HEK293 (cell line): ENCODE measurements around the gene FBXO10.

Experiments used
- KLF7 ChIP-seq: fragments of 450-650 bp; formaldehyde crosslinking; IDR thresholded peaks from 2 replicates; pipeline ENCODE4 v1.5.1; 2016; ENCODE audit warnings: missing biosample characterization, missing genetic modification characterization, borderline replicate concordance
- SETDB1 ChIP-seq: IDR thresholded peaks from one replicate; pipeline ENCODE4 v1.6.1; 2017; ENCODE audit warnings: mild to moderate bottlenecking, low read length, moderate library complexity, mixed read lengths; ENCODE audit not compliant: insufficient read length
- YY1 ChIP-seq: fragments of 450-650 bp; formaldehyde crosslinking; IDR thresholded peaks from 2 replicates; pipeline ENCODE4 v1.5.1; 2018; ENCODE audit warnings: missing biosample characterization, missing genetic modification characterization
- ZBTB21 ChIP-seq: fragments of 450-650 bp; formaldehyde crosslinking; IDR thresholded peaks from 2 replicates; pipeline ENCODE4 v1.5.1; 2017; ENCODE audit warnings: missing biosample characterization, missing genetic modification characterization
- ZNF23 ChIP-seq: fragments of 450-650 bp; formaldehyde crosslinking; IDR thresholded peaks from 2 replicates; pipeline ENCODE4 v1.5.1; 2016; ENCODE audit warnings: missing biosample characterization, missing genetic modification characterization, borderline replicate concordance
- ZNF274 ChIP-seq, 2 experiments: fragments of 200-500 bp in 1 of 2; fragments of 450-650 bp in 1 of 2; sonication (Bioruptor generic) in 1 of 2; formaldehyde crosslinking in 1 of 2; IDR thresholded peaks; 2 replicates each; pipeline versions ENCODE4 v1.5.1 to v1.6.1; 2014 to 2016; ENCODE audit warnings: borderline replicate concordance in 1 of 2, inconsistent platforms in 1 of 2, low read length in 1 of 2, missing biosample characterization in 1 of 2, missing genetic modification characterization in 1 of 2
- ZNF426 ChIP-seq: fragments of 450-650 bp; formaldehyde crosslinking; IDR thresholded peaks from 2 replicates; pipeline ENCODE4 v1.5.1; 2017; ENCODE audit warnings: missing biosample characterization, missing genetic modification characterization, mild to moderate bottlenecking, inconsistent platforms, moderate library complexity
- ZNF544 ChIP-seq: fragments of 450-650 bp; formaldehyde crosslinking; IDR thresholded peaks from 2 replicates; pipeline ENCODE4 v1.5.0; 2017; ENCODE audit warnings: missing biosample characterization, missing genetic modification characterization
- ZNF639 ChIP-seq: fragments of 450-650 bp; formaldehyde crosslinking; IDR thresholded peaks from 2 replicates; pipeline ENCODE4 v1.5.1; 2016; ENCODE audit warnings: missing biosample characterization, missing genetic modification characterization
- TF ChIP-seq, protein P1 (sequence below): fragments of 450-650 bp; formaldehyde crosslinking; IDR thresholded peaks from 2 replicates; pipeline ENCODE4 v1.5.1; 2016; ENCODE audit warnings: missing biosample characterization, missing genetic modification characterization
- TF ChIP-seq, protein P2 (sequence below): fragments of 450-650 bp; formaldehyde crosslinking; IDR thresholded peaks from 2 replicates; pipeline ENCODE4 v1.5.1; 2017; ENCODE audit warnings: missing biosample characterization, missing genetic modification characterization

DNA sequence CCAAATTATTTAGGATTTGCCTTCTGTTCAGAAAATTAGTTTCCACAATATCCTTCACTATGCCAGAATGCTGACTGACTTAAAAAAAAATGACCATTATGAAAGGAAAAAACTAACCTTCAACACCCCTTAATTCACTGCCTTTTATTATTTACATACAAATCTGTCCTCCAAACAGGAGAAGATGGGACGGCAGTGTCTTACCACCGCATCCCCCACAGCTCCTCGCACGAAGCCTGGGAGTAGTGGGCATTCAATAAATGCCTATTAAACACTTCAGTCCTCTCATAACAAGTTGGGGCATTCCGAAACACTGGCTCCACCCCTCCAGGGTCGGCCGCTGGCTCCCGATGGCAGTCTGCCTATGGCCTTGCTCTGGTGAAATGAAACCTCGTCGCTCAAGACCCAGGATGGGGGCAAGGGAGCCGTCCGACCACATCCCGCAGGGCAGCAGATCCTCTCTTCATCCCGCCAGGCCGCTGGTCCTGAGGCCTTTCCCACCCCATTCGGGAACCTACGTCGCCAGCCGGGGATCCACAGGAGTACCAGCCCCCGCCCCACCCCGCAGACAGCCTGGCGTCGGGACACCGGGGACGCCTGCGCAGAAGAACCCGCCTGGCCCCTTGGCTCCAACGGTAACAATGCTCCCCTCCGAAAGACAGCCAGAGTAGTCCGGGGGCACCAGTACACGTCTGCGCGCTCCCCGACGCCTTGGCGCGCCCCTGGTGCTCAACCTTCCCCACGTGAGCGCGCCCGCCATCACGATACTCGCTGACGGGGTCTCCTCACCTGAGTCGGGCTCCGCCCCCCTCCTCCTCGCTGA, 111.5 kb downstream of the FBXO10 start:
- TF ChIP-seq YY1 (tag by site-specific recombination) = no peak; the same call in 1 of the 2 replicates
- TF ChIP-seq ZNF274 (IDR thresholded peaks at IDR 0.05; ENCODE audit: low read length) = no peak
- no peak for TF ChIP-seq ZNF274 (tag by site-specific recombination; IDR thresholded peaks at IDR 0.05; ENCODE audit: borderline replicate concordance)
- no peak for TF ChIP-seq ZBTB21 (tag by site-specific recombination)
- no peak for TF ChIP-seq ZNF426 (tag by site-specific recombination)
- TF ChIP-seq, protein P1, sequence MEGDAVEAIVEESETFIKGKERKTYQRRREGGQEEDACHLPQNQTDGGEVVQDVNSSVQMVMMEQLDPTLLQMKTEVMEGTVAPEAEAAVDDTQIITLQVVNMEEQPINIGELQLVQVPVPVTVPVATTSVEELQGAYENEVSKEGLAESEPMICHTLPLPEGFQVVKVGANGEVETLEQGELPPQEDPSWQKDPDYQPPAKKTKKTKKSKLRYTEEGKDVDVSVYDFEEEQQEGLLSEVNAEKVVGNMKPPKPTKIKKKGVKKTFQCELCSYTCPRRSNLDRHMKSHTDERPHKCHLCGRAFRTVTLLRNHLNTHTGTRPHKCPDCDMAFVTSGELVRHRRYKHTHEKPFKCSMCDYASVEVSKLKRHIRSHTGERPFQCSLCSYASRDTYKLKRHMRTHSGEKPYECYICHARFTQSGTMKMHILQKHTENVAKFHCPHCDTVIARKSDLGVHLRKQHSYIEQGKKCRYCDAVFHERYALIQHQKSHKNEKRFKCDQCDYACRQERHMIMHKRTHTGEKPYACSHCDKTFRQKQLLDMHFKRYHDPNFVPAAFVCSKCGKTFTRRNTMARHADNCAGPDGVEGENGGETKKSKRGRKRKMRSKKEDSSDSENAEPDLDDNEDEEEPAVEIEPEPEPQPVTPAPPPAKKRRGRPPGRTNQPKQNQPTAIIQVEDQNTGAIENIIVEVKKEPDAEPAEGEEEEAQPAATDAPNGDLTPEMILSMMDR = no peak
- no peak for TF ChIP-seq KLF7
- no peak for TF ChIP-seq ZNF639 (tag by site-specific recombination)
- TF ChIP-seq ZNF544 = no peak
- TF ChIP-seq ZNF23 (tag by site-specific recombination) = no peak
- TF ChIP-seq, protein P2, sequence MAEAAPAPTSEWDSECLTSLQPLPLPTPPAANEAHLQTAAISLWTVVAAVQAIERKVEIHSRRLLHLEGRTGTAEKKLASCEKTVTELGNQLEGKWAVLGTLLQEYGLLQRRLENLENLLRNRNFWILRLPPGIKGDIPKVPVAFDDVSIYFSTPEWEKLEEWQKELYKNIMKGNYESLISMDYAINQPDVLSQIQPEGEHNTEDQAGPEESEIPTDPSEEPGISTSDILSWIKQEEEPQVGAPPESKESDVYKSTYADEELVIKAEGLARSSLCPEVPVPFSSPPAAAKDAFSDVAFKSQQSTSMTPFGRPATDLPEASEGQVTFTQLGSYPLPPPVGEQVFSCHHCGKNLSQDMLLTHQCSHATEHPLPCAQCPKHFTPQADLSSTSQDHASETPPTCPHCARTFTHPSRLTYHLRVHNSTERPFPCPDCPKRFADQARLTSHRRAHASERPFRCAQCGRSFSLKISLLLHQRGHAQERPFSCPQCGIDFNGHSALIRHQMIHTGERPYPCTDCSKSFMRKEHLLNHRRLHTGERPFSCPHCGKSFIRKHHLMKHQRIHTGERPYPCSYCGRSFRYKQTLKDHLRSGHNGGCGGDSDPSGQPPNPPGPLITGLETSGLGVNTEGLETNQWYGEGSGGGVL (tag by site-specific recombination) = 0 out of 2 replicates have a peak, but pooled peaks have one; percentile 50
- no peak for TF ChIP-seq SETDB1
